ENCODE measurements around the gene CCL13.

The CCL13 gene

DNA sequence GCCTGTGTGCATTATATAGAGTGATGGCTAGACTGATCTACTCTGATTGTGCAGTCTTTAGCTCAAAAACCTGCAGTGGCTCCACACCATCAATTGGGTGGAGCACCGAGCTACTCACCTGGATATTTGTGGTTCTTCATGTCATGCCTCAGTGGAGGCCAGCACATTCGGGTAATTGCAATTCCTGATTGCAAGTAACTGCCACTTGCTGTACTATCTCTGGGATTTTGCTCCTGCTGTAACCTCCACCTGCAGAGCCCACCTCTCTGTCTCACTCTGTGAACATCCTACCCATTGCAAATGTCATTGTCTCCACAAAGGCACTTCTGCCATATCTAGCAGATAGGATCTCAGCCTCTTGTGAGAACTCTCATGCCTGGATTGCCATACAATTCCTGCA lies 8.5 kb downstream of the CCL13 start:
- DNase-seq = no peak

DNA sequence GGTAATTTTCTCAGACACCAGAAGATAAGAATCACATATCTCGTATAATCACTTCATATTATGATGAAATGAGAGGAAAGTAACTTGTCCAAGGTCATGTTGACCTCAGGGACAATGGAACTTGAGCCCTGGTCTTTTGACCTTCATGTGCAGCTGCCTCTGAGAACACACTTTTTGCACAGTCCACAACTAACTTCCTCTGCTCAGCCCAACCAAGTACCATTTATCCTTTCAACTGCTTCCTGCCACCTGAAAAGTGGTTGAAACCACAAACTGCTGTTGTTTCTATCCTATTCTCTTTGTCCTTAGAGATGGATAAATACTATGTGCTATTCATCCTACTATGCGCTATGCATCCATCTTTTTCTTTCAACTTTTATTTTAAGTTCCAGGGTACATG lies 9.1 kb downstream of the CCL13 start:
- DNase-seq = no peak

DNA sequence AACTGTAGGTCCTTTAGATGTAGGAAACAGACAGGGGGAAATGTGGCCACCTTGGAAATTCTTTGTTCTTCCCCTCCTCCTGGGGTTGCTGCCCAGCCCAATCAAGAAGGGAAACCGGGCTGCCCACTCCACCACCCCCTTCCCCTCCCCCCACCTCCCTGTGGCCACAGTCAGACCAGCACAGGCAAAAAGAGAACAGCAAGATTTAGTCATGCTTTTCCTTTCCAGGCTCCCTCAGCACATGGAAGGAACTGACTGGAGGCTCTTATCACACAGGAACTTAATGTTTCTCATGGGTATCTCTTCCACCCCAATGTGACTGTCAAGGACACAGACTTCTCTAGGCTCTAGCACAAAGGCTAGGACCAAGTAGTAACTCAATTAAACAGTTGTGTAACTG lies 9.7 kb downstream of the CCL13 start:
- DNase-seq = no peak

DNA sequence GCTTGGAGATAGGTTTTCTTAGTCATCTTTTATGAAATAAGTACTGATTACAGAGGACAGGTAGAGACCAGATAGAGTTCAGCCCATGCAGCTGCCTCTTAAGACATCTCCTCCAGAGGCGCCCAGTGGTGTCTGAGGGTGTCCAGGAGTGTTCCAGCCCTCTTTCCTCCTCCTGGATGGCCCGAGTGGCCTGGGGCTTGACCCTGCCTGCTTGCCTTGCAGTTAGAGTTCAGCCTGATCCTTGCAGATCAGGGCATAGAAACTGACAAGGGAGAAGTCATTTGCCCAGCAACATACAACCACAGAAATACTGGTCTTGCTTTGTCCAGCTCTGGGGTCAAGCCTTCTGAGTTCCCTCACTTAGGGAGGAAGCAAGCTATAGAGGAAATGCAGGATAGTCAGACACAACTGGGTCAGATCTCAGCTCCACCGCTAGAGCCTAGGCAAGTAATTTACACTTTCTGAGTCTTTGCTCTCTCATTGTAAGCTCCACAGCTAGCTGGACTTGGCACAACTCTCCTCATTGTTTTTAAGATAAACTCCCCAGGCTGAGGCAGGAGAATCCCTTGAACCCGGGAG lies 10.3 kb downstream of the CCL13 start:
- no peak for DNase-seq

DNA sequence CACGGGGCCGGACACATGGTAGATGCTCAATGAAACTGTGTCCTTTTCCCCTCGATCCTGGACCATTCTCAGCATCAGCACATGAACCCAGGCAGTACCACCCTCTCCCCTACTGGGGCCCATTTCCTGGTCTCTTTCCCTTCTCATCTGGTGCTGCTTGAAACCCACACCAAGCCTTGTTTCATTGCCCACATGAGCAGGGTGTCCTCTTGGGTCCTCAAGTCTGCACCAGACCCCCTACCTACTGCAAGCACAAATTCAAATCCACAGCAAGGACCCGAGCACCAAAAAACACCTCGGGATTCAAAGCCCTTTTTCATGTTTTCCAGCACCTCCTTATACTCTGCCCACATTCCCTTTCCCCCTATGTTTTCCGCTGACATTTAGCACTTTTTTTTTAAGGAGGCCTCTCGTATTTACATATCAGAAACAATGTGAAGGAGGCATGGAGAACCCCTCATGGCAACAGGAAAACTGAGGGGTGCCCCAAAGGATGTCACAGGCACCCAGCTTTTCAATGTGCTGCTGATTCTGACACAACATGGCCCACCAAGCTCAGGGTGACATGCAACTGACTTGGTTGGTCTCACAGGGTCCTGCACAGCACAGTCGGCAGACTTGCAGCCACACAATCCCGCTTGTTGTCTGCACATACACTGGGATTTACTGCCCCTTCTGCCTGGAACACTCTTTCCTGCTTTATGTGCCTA lies 11.4 kb downstream of the CCL13 start:
- DNase-seq = no peak

DNA sequence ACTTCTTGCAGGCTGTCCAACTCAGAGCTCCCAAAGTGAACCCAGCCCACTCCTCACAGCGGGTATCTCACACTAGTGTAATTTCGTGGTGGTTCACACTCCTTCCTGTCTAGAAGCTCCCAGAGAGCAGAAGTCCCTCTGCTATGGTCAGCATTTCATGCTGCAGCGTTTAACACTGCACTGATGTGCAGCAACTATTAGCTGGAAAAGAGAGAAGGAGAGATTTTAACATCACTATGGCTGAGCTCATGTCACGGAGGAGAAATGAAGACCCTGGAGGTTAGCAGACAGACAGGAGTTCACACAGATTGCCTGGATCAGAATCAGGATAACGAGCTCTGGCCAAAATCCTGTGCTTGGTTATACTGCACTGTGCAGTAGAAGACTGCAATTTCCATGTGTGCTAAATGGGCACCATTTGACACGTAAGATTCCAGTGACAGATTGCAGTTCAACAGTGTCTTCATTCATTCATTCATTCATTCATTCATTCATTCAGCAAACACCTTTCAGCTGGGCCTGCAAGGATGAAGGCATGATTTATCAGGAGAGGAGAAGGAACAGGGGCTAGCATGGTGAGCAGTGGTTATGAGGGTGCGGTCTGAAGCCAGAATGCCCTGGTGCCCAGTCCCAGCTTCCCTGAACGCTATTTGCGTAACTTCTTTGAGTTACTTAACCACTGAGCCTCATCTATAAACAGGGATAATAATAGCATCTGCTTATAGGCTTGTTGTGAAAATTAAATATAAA lies 12.1 kb downstream of the CCL13 start:
- no peak for DNase-seq

DNA sequence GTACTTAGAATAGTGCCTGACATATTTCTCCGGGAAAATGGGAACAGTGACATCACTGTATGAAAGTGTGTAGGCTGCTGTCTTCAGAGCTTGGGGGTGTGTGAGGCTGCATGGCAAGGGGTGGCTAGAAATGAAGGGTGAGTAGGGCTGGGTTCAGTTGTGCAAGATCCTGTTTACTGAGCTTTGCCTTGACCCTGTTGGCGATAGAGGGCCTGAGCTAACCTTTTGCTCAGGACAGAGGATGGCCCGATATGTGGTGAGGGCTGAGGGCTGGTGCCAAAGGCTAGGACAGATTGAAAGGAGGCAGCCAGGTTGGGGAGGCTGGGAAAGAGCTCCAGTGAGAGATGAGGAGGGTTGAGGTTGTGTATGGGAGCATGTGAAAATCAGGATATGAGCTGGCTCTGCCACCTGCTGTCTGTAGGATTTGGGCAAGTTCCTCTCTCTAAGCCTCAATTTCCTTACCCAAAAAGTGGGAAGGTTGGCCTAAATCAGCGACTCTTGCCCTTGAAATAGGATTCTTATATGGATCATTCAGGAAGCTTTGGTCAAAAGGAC lies 12.7 kb downstream of the CCL13 start:
- DNase-seq = no peak

DNA sequence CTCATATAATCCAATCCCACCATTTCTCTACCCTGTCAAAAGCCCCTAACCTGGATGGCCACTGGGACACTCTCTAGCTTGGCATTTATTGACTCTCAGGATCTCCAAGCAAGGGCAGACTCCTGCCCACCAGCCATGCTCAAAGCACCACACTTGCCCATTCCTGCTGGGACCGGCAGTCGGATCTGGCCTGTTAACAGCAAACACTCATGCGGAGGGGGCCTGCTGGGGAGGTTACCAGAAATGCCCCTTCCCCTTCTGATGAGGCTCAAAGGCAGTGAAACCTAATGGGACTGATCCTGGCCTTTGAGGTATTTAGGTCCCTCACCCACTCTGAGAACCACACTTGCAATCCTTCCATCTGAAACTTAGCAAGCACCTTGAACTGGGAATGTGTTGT lies 13.3 kb downstream of the CCL13 start:
- no peak for DNase-seq

DNA sequence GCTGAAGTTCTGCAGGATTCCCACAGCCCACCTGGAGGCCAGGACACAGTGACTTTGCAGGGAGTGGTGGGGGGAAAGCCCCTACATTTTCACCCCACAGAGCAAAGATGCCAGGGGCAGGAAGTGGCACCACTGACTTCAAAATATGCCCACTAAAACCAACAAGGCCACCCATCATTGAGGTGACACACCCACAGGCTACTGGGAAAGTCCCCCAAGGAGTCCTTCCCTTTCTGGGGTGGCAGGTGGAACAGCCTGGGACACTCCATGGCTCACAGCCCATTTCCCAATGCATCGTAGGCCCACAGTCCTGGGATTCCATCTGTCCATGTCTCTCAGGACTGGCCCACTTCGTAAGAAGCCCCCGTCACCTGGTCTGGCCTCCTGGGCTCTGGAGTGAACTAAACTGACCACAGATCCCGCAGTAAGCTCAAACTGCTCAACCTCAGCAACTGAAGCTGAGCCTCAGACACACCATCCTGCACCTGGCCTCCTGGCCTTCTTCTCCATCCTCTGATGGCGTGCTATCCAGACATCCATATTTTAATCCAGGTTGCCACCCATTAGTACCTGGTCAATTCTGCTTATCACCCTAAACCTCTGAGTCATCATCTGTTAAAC lies 14.2 kb downstream of the CCL13 start:
- DNase-seq = no peak

DNA sequence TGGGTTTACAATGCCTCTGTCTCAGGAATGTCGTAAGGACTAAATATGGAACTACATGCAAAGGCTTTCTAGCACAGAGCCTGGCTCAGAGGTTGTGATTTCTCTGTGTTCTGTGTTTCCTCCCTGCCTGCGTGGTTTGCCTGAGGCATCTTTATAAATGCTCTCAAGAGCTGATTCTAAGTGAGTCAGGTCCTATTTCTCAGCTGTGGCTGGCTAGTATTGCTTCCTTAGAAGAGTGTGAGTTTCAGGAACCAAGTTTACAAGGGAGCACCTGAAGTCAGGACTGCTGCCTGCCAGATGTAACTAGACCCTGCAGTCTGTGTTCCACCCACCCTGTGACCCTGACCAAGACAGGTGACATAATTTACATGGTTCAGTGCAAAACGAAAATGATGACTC lies 14.7 kb downstream of the CCL13 start:
- DNase-seq = no peak

DNA sequence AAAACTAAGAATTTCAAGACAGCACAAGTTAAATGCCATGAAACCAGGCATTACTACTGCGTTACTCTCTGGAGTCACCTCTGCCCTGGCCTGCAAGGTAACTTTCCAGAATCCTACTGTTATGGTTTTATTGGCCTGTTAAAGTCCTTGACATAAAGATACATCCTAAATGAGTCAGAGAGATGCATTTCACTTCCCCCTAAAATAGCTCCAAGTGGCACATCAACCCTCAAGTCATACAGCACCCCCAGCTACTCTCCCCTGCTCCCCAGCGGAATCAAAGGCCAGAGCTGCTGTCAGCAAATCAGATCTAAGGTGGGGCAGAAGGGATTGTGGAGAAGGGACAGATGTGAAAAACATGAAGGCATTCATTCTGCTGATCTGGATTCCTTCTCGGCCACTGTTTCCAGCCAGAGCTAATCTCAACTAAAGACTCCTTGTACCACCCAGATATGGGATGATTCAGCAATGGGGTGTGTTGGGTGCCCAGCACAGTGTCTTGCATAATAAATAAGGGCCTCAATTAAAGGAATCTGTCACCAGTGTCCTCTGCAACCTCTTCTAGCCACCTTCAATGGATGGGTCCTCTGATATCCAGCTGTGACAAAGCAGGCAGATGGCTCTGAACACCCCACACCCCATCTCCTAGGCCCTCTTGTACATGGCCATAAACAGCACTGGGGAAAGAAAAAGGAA lies 15.3 kb downstream of the CCL13 start:
- no peak for DNase-seq

DNA sequence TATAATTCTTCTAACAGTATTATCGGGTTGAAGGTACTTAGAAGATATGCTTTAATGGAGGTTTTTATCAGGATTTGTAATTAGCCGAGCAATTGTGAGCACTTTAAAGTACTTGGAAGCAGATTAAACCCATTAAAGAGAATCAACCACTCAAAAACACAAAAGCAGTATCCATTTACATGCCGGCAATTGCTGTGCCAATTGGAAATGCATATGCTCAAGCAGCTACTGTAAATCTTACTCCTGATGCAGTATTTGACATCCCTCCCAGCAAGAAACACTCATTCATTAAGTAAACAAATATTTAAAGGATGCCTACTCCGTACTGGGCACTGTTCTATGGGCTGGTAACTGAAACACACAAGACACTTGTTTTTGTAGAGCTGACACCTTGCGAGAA lies 18.2 kb downstream of the CCL13 start:
- no peak for DNase-seq

DNA sequence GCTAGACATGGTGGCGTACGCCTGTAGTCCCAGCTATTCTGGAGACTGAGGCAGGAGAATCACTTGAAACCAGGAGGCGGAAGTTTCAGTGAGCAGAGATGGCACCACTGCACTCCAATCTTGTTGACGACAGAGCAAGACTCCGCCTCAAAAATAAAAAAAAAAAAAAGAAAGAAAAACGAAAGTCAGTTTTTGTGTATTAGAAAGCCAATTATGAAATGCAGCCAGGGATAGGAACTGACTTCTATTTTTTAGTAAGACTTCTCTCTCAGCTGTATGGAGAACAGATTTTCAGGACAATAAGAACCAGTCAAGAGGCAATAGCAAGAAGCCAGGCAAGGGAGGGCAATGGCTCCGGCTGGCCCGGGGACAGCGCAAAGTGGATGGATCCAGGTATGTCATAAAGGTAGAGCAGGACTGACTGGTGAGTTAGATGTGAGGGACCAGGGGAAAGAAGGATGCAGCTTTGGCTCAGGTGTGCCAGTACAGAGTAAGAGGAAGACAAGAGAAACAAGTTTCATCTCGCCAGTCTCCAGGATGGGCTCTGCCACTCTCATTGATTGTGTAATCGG lies 19.2 kb downstream of the CCL13 start:
- no peak for DNase-seq

DNA sequence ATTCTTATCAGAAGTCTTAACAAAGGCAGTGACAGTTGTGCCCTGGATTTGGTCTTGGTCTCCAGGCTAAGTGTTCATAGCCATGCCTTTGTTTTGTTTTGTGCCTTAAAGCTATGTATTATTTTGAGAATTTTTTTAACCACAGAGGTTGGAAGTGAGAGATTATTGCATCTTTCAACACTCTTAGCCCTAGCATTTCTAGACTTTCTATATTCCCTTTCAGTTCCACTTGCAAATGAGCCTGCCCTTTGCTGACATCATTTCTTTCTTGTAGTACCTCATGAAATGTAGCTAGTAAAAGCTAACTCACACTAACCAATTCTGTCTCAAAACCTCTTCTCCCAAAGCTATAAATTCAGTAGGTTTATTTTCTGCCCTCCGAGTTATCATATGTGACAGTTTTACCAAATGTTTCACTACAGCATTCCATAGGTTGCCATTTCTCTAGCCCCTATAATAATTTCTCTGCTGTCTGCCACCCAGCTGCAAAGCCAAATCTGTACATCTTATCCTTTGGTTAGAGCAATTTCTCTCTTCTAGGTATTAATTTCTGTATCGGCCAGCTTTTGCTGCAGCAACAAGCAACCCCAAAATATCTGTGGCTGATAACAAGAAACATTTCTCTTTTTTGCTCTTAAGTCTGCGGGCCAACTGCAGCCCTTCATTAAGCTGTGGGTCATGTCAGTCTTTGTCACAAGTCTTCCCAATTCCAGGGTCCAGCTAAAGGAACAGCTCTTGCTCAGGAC lies 21.0 kb downstream of the CCL13 start:
- no peak for DNase-seq

DNA sequence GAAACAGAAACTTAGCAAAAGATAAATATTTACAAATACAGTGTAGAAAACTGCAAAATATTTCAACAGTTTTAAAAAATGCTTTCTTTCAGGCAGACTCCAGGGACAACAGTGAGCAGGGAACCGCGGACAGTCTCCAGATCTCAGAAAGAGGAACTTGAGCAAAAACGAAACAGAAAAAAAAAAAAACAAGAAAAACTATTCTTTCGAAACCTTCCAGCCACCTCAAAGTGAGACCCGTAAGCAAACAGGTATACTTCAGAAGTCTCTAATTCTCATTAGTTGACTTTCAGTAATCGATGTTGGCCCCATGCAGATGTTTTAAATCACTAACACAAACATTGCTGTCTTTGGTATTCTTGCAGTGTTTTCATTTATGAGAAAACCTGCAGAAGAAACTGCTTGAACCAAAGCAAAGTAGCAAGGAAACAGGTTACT lies 22.4 kb downstream of the CCL13 start:
- no peak for DNase-seq

DNA sequence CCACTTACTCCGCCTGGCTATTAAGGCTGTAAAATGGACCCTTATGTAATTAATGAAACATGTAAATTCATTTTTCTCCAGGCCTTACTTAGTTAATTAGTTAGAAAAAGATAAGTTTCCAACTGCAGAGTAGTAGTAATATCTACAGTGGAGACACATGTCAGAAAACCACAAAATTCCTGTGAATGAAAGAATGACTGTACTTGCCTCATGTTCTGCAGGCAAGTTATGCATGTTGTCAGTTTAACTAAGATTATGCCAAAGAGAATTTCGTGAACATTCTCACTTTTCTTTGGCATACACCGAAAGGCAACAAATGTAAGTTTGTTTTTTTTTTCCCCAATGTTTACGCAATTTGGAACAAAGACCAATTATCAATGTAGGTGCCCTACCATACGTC lies 23.6 kb downstream of the CCL13 start:
- no peak for DNase-seq

DNA sequence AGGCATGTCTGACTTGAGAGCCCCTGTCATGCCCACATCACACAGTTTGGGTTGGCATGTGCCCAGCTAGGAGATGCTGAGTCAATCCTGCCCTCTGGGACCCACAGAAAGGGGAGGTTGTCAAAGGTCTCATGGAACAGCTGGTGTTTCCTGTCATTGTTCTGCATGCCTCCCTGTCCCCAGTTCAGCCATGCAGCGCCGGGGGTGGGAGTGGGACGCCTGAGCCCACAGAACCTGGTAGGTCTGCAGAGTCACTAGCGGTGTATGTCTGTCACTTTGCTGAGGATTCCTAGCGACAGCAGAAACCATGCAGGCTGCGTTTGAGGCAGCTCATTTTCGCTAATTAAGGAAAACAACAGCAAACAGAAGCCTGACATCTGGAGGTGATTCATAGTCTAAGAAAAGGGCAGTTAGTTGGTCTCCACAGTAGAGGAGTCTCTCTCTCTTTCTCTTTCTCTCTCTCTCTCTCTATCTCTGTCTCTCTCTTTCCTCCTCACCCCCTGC lies 26.4 kb downstream of the CCL13 start:
- no peak for DNase-seq

DNA sequence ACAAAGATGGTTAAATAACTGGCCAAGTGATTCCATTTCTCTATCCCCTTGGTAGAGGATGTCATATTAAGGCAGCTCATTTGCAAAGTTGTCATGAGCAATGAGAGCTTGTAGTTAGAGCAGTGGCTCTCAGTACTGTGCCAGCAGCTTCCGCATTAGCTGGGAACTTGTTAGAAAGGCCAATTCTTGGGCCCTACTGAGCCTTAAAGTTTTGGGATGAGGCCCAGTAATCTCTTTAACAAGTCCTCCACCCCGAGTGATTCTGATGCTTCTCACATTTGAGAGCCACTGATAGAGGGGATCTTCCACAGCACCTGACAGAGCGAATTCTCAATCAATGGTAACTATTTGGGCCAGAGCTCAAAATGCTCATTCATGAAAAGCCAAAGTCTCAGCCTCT lies 26.9 kb downstream of the CCL13 start:
- DNase-seq = no peak

DNA sequence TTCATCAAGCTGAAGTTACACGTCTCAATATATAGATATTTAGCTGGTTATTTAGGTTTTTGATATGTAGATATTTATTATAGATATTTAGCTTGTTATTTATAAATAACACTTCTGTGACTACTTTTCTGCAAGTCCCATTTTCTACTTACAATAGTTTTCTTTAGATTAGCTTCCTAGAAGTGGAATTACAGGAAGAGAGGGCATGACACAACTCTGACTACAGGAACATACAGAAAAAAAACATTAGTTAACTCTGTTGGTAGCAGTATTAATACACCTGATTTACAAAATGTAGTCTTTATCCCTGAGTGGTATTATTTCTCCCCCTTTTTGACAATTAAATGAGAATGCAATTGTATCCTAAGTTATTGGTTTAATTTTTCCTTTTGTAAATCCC lies 28.0 kb downstream of the CCL13 start:
- DNase-seq = no peak

DNA sequence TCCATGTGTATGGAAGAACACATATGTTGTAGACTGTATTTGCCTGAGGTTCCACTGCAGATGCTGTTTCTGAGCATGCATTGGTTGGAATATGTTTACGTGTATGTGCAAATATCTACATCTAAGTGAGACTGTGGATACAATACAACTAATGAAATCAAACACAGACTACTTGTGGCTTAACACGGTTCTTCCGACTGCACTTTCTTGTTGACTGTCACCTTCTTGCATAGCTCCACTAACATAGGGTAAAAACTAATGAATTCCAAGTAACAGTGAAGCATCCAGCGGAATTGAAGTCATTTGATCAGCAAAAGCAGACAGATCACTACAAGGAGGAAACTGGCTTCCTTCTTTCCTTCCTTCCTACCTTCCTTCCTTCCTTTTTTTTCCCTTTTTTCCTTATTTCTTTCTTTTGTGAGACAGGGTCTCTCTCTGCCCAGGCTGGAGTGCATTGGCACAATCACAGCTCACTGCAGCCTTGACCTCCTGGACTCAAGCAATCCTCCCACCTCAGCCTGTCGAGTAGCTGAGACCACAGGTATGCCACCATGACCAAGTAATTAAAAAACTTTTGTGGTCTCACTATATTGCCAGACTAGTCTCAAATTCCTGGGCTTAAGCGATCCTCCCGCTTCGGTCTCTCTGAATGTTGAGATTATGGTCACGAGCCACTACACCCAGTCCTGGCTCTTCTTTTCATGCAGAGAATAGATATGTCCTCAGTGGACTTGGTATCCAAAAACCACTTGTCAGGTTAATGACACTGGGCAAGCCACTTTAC lies 28.7 kb downstream of the CCL13 start:
- no peak for DNase-seq

DNA sequence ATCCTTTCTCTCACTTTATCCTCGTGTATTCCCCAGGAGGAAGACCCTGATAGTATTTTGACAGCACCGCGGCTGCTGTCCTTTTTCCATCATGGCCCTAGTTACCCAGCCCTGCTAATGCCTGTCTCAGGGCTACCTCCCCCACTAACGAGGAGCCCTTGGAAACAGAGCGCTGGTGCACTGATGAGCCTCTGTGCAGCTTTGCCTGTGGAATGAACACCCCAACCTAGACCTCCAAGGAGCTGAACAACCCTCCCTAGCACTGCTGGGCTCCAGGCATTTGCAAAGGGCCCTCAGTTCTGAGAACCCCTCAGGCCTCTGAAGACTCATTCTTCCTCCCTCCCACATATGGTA lies 30.0 kb downstream of the CCL13 start:
- DNase-seq = no peak

Data from CD4-positive, alpha-beta T cell treated with Interleukin-4 for 4 hours (primary cell).